HG03521 (cell line): ENCODE data around the gene RFT1.
A peak's percentile ranks its signal among the peaks of the same experiment; 100 is the strongest.

ENCODE experiments used
- ATAC-seq: cut with Tn5 transposase; IDR thresholded peaks from one replicate; pipeline ENCODE4 v1.9.1; 2021; ENCODE audit warnings: mild to moderate bottlenecking, moderate library complexity; ENCODE audit not compliant: unreplicated experiment

Gene RFT1

GRCh38 chr3:53129344-53129743, 891 bp downstream of the RFT1 start:
- no peak for ATAC-seq

GRCh38 chr3:53126601-53127000, 3.6 kb downstream of the RFT1 start:
- ATAC-seq, result no peak

GRCh38 chr3:53123953-53124352, 6.3 kb downstream of the RFT1 start:
- ATAC-seq, result no peak

GRCh38 chr3:53123510-53123909, 6.7 kb downstream of the RFT1 start:
- ATAC-seq, result no peak

GRCh38 chr3:53122933-53123305, 7.3 kb downstream of the RFT1 start:
- no peak for ATAC-seq

GRCh38 chr3:53122255-53122932, 7.8 kb downstream of the RFT1 start:
- ATAC-seq, result no peak

GRCh38 chr3:53120336-53120735, 9.9 kb downstream of the RFT1 start:
- ATAC-seq, result no peak

GRCh38 chr3:53116956-53117355, 13.3 kb downstream of the RFT1 start:
- ATAC-seq, result no peak

GRCh38 chr3:53114412-53115074, 15.7 kb downstream of the RFT1 start:
- ATAC-seq, result no peak

GRCh38 chr3:53114011-53114400, 16.2 kb downstream of the RFT1 start:
- peak; percentile 62 for ATAC-seq

GRCh38 chr3:53113293-53114010, 16.8 kb downstream of the RFT1 start:
- ATAC-seq, result no peak

- ATAC-seq, result no peak
These were observed 18.4 kb downstream of the RFT1 start for GRCh38 chr3:53111822-53112221.

- no peak for ATAC-seq
These were observed 20.1 kb downstream of the RFT1 start for GRCh38 chr3:53109891-53110771.

GRCh38 chr3:53109190-53109589, 21.0 kb downstream of the RFT1 start:
- no peak for ATAC-seq

- ATAC-seq, result no peak
These were observed 25.5 kb downstream of the RFT1 start for GRCh38 chr3:53104762-53105161.

GRCh38 chr3:53103397-53104296, 26.6 kb downstream of the RFT1 start:
- ATAC-seq, result no peak

GRCh38 chr3:53102601-53103147, 27.6 kb downstream of the RFT1 start:
- peak; percentile 58 for ATAC-seq

- ATAC-seq, result no peak
These were observed 28.3 kb downstream of the RFT1 start for GRCh38 chr3:53101956-53102355.

GRCh38 chr3:53100818-53101466, 29.3 kb downstream of the RFT1 start:
- no peak for ATAC-seq
